A172 (cell line): ENCODE measurements around the gene ZBTB20. TPM values are rescaled to one million over a fixed set of nuclear protein-coding genes. Genes with fewer than 3 reads are reported as not detected.

ENCODE experiments used
- DNase-seq: peaks from one replicate; pipeline ENCODE4 v3.0.0-alpha.2; 2015; ENCODE audit warnings: low spot score
- total RNA-seq: library from RNA; depleted of rRNA; stranded (reverse); fragments of >200 nt; shearing (Covaris generic); gene quantifications from 2 replicates; pipeline ENCODE4 v1.2.3, GENCODE V29; 2014

The ZBTB20 gene
- total RNA-seq, 1 experiment from 2014 or later, result 7.5 TPM

GRCh38 chr3:114375608-114376421, 771.3 kb downstream of the ZBTB20 start:
- DNase-seq, result no peak

DNA sequence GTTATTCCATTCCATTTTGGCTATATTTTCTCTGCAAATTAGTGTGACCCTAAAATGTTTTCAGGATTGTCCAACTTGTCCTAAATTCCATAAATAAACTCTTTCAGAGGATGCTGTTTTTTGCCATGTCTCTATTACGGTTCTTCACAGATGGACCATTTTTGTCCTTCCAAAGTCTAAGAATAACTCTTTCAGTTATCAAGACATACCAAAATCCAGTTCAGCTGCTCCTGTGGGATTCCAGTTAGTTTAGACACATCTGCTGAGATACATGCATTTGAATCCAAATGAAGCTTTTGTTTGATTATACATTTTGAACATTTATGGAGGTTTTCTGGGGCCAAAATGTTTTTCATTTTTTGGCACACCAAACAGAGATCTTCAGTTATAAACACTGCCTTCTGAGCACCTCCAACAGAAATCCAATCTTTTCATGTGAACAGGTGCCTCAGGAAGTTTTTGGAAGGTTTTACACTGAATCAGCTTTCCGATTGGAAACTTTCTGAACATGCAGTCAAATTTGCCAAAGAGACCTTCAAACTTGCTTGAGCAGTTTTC, 772.6 kb downstream of the ZBTB20 start:
- no peak for DNase-seq

- no peak for DNase-seq
These were observed 776.4 kb downstream of the ZBTB20 start for GRCh38 chr3:114370537-114371174.

GRCh38 chr3:114365909-114366308, 781.2 kb downstream of the ZBTB20 start:
- no peak for DNase-seq

DNA sequence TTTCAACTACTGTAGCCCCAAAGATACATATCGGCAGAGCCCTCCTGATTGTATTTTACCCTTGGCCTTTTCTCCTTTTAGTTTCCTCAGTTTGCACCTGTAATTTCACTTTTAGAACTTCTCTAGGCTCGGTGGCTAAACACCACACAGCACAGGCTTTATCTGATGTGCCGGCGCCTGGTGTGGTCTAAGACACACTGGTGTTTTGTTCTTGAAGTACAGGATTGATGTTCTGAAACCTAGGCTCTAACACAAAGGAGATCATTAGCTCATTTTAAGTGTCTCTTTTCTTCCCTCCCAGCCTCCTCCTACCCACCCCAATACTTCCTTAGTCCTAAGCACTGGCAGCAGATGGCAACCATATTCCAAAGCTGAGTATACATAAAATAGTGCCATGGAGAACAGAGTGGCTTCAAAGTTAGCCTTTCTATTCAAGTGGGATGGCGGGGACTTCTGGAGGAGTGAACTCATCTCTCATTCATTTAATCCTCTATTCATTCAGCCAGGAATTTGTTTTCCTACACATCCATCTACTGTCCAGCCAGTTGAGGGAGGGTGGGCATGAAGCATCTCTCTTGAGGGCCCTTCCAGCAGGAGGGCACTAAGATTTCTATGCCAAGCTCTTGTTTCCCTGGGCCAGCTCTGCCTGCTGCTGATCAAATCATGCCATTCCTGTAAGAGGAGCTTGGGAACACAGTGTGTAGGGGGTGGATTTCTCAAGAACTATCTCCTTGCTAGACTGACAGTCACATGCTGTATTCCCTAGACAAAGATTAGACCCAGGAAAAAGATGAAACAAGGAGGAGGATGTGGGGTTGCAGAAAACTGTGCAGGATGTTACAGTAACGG, 782.1 kb downstream of the ZBTB20 start:
- no peak for DNase-seq

- peak; percentile 5 for DNase-seq
These were observed 783.4 kb downstream of the ZBTB20 start for GRCh38 chr3:114363554-114364202.

GRCh38 chr3:114362815-114363214, 784.3 kb downstream of the ZBTB20 start:
- DNase-seq, result peak; percentile 33

GRCh38 chr3:114361391-114361790, 785.7 kb downstream of the ZBTB20 start:
- DNase-seq, result no peak

DNA sequence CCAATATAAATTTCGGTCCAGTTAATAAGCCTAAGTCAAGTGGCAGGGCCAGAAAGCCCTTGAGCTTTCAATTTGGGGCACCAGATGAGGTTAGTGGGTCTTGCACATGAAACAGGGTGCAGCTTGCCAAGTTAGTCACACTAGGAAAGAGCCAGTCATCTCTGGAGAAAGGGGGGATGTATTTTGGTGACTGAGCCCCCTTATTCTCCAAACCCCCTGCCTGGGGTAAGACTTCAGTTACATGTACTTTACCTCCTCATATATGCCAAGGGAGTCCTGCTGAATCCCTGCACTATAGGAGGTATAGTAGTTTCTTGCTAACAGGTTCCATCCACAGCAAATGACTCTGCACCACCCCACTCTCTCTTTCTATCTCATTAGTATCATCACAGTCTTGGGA, 790.6 kb downstream of the ZBTB20 start:
- DNase-seq, result no peak

DNA sequence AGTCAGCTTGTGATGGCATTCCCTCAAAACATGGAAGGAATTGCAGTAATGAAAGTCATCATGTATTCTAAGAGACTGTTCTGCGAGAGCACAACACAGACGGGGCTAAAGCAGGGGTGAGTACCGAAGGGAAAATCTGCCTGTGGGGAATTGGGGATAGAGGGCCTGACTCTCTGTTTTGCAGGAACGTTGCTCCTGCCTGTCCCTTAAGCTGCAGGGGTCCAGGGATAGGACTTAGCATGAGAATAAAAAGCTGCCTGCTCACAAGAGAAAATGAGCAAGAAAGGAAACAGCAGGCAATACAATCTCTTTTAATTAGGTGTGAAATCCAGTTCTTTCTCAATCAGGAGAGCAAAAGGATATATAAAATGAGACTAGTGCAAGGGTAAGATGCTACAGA, 791.0 kb downstream of the ZBTB20 start:
- DNase-seq, result no peak

DNA sequence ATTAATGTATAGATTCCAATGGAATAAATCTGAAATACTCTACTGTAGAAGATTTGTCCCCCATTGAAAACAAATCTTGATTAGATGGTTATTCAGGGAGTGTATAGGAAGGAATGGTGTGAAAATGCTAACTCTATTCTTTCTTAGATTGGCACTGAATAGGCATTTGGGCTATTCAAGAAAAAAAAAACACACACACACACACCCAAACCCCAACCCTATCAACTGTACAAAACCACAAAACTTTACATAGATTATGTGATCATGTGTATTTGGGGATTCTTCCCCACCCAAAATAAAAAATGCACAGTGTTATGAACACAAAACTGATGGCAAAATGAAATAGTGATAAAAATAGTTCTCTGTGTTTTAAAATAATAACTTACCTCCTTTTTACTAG, 791.4 kb downstream of the ZBTB20 start:
- DNase-seq, result no peak

DNA sequence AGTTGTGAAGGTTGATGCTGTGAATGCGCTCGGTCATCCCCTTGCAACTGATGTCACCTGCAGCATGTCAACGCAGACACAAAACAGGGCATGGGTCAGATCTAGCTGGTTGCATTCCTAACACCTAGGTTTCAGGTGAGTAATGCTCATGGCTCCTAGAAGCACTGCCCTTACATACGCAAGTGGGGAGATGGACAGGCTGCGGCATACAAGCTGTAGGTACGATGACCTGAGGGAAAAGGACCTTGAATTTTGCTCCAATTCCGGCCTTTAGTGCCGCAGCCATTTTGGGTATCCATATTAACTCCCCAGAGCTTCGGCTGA, 795.3 kb downstream of the ZBTB20 start:
- DNase-seq, result no peak

GRCh38 chr3:114351123-114351821, 795.8 kb downstream of the ZBTB20 start:
- DNase-seq, result no peak

GRCh38 chr3:114350690-114351089, 796.4 kb downstream of the ZBTB20 start:
- DNase-seq, result no peak

DNA sequence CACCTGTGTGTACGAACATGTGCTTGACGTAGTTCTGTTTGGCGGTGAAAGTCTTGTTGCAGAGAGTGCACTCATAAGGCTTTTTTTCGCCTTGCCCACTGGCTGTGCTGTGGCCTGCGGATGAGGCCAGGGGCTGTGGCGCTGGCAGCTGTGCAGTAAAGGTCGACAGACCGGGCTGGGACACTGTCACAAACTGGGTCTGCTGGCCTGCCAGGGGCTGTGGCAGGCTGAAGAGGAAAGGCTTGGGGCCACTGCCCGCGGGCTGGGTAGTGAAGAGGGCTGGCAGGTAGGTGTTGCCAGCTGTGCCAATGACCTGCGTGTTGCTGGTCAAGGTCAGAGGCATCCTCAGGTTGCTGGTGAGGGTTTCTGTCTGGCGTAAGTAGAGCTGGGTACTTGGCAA, 796.8 kb downstream of the ZBTB20 start:
- DNase-seq, result no peak

- DNase-seq, result no peak
These were observed 802.6 kb downstream of the ZBTB20 start for GRCh38 chr3:114344492-114344891.

- DNase-seq, result no peak
These were observed 808.3 kb downstream of the ZBTB20 start for GRCh38 chr3:114338651-114339357.

GRCh38 chr3:114336857-114337256, 810.2 kb downstream of the ZBTB20 start:
- DNase-seq, result no peak

- DNase-seq, result no peak
These were observed 810.9 kb downstream of the ZBTB20 start for GRCh38 chr3:114336122-114336697.

- no peak for DNase-seq
These were observed 813.2 kb downstream of the ZBTB20 start for GRCh38 chr3:114333923-114334240.
